Measurements from ENCODE around the gene FRAS1. TPM values are rescaled to one million over a fixed set of nuclear protein-coding genes. Genes with fewer than 3 reads are reported as not detected.

The FRAS1 gene
- total and polyA plus RNA-seq, 8 donors = 4.7 to 21.5 (median 14.7) TPM

DNA sequence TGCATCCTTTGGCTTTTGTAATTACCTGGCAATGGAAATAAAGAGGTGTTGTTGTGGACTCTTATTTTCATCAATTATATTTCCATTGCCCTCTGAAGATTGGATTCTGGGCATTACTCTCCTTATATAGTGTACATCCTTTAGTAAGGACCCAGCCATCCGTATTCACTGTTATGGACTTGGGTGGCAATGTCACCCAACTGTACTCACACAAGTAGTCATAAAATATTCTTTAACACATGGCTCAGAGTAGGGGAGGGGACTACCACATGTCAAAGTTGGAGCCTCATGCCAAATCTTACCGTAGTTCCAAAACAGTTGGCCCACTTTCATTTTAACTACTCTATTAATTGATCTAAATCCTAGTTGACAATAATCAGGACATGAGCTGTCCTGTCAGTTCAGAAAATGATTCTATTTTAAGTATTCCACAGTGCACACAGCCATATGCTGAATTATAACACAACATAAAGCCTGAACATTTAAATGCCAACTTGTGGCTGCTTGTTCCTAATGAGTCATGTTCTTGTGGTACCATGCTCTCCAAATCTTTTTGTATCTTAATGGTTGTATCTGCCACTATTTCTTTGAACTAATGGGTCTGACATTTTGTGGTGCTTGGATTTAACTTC lies 4.9 kb downstream of the FRAS1 start:
- H3K27me3 ChIP-seq = no peaks in the 10 kb centered on the region
- WGBS, 2 donors = 55 to 58% methylated on average over 2 of the region's 2 CpGs
- ATAC-seq (no peak), FAIRE-seq (no peak), DNase-seq (no peak)
- intact Hi-C loops (cut with DNase I) = no loop called here
- no peaks in the 10 kb centered on the region for H3K9me3 ChIP-seq
- TF ChIP-seq, protein P1, sequence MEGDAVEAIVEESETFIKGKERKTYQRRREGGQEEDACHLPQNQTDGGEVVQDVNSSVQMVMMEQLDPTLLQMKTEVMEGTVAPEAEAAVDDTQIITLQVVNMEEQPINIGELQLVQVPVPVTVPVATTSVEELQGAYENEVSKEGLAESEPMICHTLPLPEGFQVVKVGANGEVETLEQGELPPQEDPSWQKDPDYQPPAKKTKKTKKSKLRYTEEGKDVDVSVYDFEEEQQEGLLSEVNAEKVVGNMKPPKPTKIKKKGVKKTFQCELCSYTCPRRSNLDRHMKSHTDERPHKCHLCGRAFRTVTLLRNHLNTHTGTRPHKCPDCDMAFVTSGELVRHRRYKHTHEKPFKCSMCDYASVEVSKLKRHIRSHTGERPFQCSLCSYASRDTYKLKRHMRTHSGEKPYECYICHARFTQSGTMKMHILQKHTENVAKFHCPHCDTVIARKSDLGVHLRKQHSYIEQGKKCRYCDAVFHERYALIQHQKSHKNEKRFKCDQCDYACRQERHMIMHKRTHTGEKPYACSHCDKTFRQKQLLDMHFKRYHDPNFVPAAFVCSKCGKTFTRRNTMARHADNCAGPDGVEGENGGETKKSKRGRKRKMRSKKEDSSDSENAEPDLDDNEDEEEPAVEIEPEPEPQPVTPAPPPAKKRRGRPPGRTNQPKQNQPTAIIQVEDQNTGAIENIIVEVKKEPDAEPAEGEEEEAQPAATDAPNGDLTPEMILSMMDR (IDR thresholded peaks at IDR 0.05) = no peak
- no peak overlapping the region for H3K27ac ChIP-seq
- H3K36me3 ChIP-seq = no peaks in the 10 kb centered on the region
- H3K4me1 ChIP-seq = peaks cover 0 to 4% (median 0%) of the 10 kb centered on the region in 3 donors
- no peak overlapping the region for H3K4me3 ChIP-seq

DNA sequence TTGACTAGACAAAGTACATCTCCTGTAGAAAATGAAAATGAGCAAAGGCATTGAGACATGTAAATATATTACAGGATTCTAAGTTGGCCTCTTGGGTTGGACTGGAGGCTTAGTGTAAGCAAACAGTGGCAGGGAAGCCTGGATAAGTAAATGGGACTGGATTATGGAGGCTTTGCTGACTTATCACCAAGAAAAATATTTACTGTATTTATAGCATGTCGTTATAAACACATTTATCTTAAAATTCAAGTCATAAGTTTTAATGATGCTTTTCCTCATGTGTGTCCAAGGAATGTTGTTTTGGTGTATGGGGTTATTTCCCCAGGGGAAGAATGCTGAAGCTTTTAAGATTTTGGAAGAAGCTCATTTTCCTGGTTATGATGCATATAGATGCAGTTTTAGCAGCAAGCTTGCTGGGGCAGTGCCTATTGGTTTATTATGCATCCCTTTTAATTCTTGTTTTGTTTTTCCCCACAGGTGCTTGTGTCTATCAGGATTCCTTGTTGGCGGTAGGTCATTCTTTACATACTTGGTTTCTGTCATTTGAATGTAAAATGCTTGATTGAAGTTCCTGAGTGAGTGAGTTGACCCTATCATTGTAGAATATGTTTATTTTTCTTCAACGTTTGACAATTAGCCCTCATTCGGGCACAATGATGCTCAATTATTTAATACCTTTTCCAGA lies 8.5 kb downstream of the FRAS1 start:
- no peaks in the 10 kb centered on the region for H3K9me3 ChIP-seq
- no peaks in the 10 kb centered on the region for H3K36me3 ChIP-seq
- no peak overlapping the region for H3K4me3 ChIP-seq
- no peak for DNase-seq
- WGBS, 2 donors = 34 to 44% methylated on average over 4 of the region's 4 CpGs
- ATAC-seq = no peak
- TF ChIP-seq, protein P1 (IDR thresholded peaks at IDR 0.05) = no peak
- no peak for FAIRE-seq
- intact Hi-C loops (cut with DNase I) = no loop called here
- no peaks in the 10 kb centered on the region for H3K27me3 ChIP-seq
- H3K27ac ChIP-seq = no peak overlapping the region
- H3K4me1 ChIP-seq = peaks cover 0 to 4% (median 0%) of the 10 kb centered on the region in 3 donors

DNA sequence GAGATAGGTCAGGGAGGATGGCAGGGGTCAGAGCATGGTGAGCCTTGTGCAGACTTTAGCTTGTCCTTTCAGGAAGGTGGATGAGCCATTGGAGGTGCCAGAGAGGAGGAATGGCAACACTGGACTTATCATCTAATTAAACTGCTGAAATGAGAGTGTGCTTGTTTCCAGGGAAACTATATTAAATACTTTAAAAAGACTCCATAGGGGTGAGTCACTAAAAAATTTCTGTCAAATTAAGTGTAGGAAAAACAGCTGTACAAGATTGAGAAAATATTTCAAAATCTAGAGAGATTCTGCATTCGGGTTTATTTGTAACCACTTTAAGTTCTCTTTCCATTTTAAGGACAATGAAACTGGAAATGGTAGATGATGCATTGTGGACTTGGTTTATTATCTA lies 11.4 kb downstream of the FRAS1 start:
- FAIRE-seq (no peak), DNase-seq (no peak), ATAC-seq (no peak)
- no peaks in the 10 kb centered on the region for H3K27me3 ChIP-seq
- no peak overlapping the region for H3K4me3 ChIP-seq
- H3K4me1 ChIP-seq = no peaks in the 10 kb centered on the region
- H3K36me3 ChIP-seq = no peaks in the 10 kb centered on the region
- WGBS, 2 donors = 47 to 85% methylated on average over 1 of the region's 1 CpG
- intact Hi-C loops (cut with DNase I) = no loop called here
- no peak overlapping the region for H3K27ac ChIP-seq
- TF ChIP-seq, protein P1 (IDR thresholded peaks at IDR 0.05) = no peak
- H3K9me3 ChIP-seq = no peaks in the 10 kb centered on the region

DNA sequence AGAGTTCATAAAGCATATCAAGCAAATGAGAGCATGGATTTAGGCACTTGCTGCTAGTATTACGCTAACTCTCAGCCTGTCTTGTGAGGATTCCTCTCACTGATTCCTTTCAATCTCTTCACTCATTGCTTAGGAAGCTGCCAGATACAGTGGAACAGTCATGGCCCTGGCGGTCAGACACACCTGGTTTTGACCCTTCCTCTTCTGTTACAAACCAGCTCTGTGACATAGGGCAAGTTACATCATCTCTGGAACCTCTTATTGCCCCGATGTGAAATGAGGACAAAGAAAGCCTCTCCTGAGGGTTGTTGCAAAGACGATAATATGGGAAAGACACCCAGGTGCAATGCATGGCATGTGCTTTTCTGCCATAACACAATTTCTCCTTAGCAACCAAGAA lies 12.2 kb downstream of the FRAS1 start:
- 61 to 71% methylated on average over 4 of the region's 4 CpGs for WGBS, 2 donors
- no peaks in the 10 kb centered on the region for H3K27me3 ChIP-seq
- DNase-seq (no peak), ATAC-seq (no peak), FAIRE-seq (no peak)
- H3K4me3 ChIP-seq = no peak overlapping the region
- no peak overlapping the region for H3K27ac ChIP-seq
- no peaks in the 10 kb centered on the region for H3K9me3 ChIP-seq
- no peaks in the 10 kb centered on the region for H3K4me1 ChIP-seq
- intact Hi-C loops (cut with DNase I) = no loop called here
- TF ChIP-seq, protein P1 (IDR thresholded peaks at IDR 0.05) = no peak
- H3K36me3 ChIP-seq = no peaks in the 10 kb centered on the region

DNA sequence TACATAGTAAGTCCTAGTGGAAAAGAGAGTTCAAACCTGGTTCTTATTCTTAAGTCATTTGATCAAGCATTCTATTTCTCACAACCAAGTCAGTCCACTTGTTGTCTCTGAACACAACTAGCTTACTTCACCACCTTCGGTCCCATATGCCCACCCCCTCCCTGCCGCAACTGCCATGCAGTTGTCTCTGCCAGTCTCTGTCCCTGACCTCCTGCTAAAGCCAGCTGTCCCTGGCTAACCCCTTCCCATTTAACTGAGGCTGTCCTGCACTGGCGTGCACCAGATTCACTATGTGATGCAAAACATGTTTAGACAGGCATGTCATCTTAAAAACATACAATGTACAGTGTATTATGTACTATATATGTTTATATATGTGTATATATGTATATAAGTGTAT lies 12.7 kb downstream of the FRAS1 start:
- TF ChIP-seq, protein P1 (IDR thresholded peaks at IDR 0.05) = no peak
- no peak overlapping the region for H3K27ac ChIP-seq
- H3K4me1 ChIP-seq = no peaks in the 10 kb centered on the region
- intact Hi-C loops (cut with DNase I) = no loop called here
- no peaks in the 10 kb centered on the region for H3K36me3 ChIP-seq
- no peak for DNase-seq
- H3K9me3 ChIP-seq = no peaks in the 10 kb centered on the region
- WGBS, 2 donors = 52 to 94% methylated on average over 3 of the region's 3 CpGs
- no peak for FAIRE-seq
- no peak for ATAC-seq
- H3K4me3 ChIP-seq = no peak overlapping the region
- no peaks in the 10 kb centered on the region for H3K27me3 ChIP-seq

All from pancreas (tissue), 10 donors.